DOHH2 (cell line): ENCODE results near the gene COL5A1.

Source experiments
- CTCF ChIP-seq: fragments of 200-600 bp; sonication (generic); IDR thresholded peaks from one replicate; pipeline ENCODE4 v1.5.1; 2014; ENCODE audit warnings: antibody characterized with exemption, mild to moderate bottlenecking, low read depth, low read length; ENCODE audit not compliant: poor library complexity, severe bottlenecking
- EZH2phosphoT487 ChIP-seq: fragments of 200-600 bp; sonication (generic); IDR thresholded peaks from 2 replicates; pipeline ENCODE4 v1.6.1; 2017; ENCODE audit warnings: borderline replicate concordance, mild to moderate bottlenecking, antibody characterized with exemption, low read length, moderate library complexity, mixed read lengths

DNA sequence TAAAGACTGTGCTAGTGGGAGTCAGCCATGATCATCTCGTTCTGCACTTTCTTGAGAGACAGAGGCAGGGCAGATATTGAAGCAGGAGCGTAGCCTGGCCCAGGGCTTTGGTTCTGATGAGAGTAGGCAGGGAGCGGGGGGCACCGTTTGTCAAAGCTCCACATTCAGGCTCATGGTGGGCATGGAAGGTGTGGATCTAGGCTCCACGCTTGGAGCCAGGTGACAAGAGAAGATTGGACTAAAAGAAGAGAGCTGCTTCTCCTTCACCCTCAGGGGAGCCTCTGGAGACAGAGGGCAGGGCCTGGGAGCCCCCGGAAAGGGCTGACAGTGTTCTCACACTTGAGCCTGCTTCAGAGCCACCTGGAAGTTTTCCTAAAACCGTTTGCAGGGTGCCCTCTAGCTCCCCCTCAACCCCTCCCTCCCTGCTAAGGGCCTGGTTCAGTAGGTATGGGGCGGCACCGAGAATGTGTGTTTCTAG is 214.3 kb downstream of the COL5A1 start:
- no peak for TF ChIP-seq CTCF
- no peak for TF ChIP-seq EZH2phosphoT487
